IPS-20b (cell line): Measurements from ENCODE around the gene BRIP1.
"Not testable (repeated sequence)": the region's sequence is repeated elsewhere in the genome, so short reads cannot be mapped to it uniquely, and the experiment has no call there.

Experiments
- H3K27ac ChIP-seq: one replicate; pipeline ENCODE4 v1.5.1; 2013; ENCODE audit warnings: low read length
- H3K27me3 ChIP-seq: 2 replicates; pipeline ENCODE4 v1.6.1; 2013; ENCODE audit warnings: mild to moderate bottlenecking, low read length, inconsistent platforms; ENCODE audit not compliant: insufficient read depth
- H3K36me3 ChIP-seq: 2 replicates; pipeline ENCODE4 v1.6.1; 2013; ENCODE audit warnings: low read depth, mild to moderate bottlenecking, inconsistent platforms, low read length, moderate library complexity; ENCODE audit not compliant: insufficient read depth
- H3K4me1 ChIP-seq: 2 replicates; pipeline ENCODE4 v1.6.1; 2013; ENCODE audit warnings: mild to moderate bottlenecking, control low read depth, inconsistent platforms, low read length, moderate library complexity; ENCODE audit not compliant: insufficient read depth
- H3K4me3 ChIP-seq: 2 replicates; pipeline ENCODE4 v1.5.1; 2013; ENCODE audit warnings: mild to moderate bottlenecking, low read length, inconsistent platforms
- H3K9ac ChIP-seq: 2 replicates; pipeline ENCODE4 v1.6.1; 2013; ENCODE audit warnings: low read depth, mild to moderate bottlenecking, inconsistent platforms, low read length, moderate library complexity
- H3K9me3 ChIP-seq: 2 replicates; pipeline ENCODE4 v1.6.1; 2013; ENCODE audit warnings: mild to moderate bottlenecking, low read depth, low read length, inconsistent platforms; ENCODE audit not compliant: insufficient read depth

BRIP1 gene

GRCh38 chr17:61735807-61736206 lies 127.5 kb downstream of the BRIP1 start:
- Histone ChIP-seq H3K36me3 (peaks cover 31% of the 10 kb centered on the region), H3K9ac (no peak overlapping the region), H3K27ac (no peak overlapping the region), H3K4me3 (no peak overlapping the region), H3K9me3 (peaks cover 6% of the 10 kb centered on the region; the same call in 1 of the 2 replicates), H3K4me1 (no peaks in the 10 kb centered on the region), H3K27me3 (no peaks in the 10 kb centered on the region)

GRCh38 chr17:61734466-61734865 lies 128.9 kb downstream of the BRIP1 start:
- H3K36me3 ChIP-seq, result peaks cover 22% of the 10 kb centered on the region; the same call in 1 of the 2 replicates
- H3K4me1 ChIP-seq, result no peaks in the 10 kb centered on the region

GRCh38 chr17:61734012-61734411 lies 129.3 kb downstream of the BRIP1 start:
- Histone ChIP-seq H3K27me3 (no peaks in the 10 kb centered on the region), H3K36me3 (peaks cover 18% of the 10 kb centered on the region; the same call in 1 of the 2 replicates), H3K9me3 (peaks cover 6% of the 10 kb centered on the region; the same call in 1 of the 2 replicates)

More at GRCh38 chr17:61734466-61734865, 128.9 kb downstream of the BRIP1 start:
- Histone ChIP-seq H3K9me3 (peaks cover 6% of the 10 kb centered on the region; the same call in 1 of the 2 replicates), H3K27ac (no peak overlapping the region), H3K4me3 (no peak overlapping the region), H3K27me3 (no peaks in the 10 kb centered on the region), H3K9ac (no peak overlapping the region)

DNA sequence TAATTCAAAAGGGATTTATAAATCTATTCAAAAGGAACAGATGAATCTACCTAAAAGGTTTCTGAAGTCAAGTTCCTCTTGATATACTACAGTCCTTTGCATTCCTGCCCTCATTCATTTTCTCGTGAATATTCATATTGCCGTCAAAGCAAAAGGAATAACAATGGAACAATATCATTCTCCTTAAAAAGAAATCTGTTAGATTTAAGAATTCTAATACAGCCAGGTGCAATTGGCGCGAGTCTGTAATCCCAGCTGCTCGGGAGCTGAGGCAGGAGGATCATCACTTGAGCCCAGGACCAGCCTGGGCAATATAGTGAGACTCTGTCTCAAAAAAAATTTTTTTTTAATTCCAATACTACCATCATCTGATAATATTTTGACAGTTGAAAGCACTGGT lies 130.3 kb downstream of the BRIP1 start:
- no peaks in the 10 kb centered on the region for H3K4me1 ChIP-seq
- H3K27ac ChIP-seq, result no peak overlapping the region
- no peak overlapping the region for H3K4me3 ChIP-seq
- no peaks in the 10 kb centered on the region for H3K27me3 ChIP-seq
- H3K36me3 ChIP-seq, result peaks cover 10% of the 10 kb centered on the region; the same call in 1 of the 2 replicates
- no peak overlapping the region for H3K9ac ChIP-seq
- peaks cover 6% of the 10 kb centered on the region; the same call in 1 of the 2 replicates for H3K9me3 ChIP-seq

More at GRCh38 chr17:61734012-61734411, 129.3 kb downstream of the BRIP1 start:
- H3K4me1 ChIP-seq, result no peaks in the 10 kb centered on the region
- no peak overlapping the region for H3K27ac ChIP-seq
- H3K4me3 ChIP-seq, result no peak overlapping the region
- no peak overlapping the region for H3K9ac ChIP-seq

DNA sequence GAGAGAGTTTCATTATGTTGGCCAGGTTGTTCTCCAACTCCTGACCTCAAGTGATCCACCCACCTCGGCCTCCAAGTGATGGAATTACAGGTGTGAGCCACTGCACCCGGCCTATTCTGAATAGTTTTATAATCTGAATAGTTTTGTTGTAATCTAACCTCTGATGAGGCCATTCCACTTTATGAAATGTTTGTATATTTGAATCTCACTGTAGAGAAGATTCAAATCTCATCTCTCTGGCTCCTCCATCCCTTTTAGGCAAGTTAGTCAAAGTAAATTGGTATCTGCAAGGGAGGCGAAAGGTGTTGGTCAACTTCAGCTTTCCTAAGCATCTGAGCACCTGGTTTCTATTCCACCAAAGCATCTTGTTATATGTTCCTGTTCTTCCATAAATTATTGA lies 131.2 kb downstream of the BRIP1 start:
- peaks cover 1% of the 10 kb centered on the region; the same call in 1 of the 2 replicates for H3K36me3 ChIP-seq
- no peaks in the 10 kb centered on the region for H3K27me3 ChIP-seq
- peaks cover 3% of the 10 kb centered on the region; the same call in 1 of the 2 replicates for H3K9me3 ChIP-seq
- H3K9ac ChIP-seq, result no peak overlapping the region
- H3K4me1 ChIP-seq, result no peaks in the 10 kb centered on the region
- H3K27ac ChIP-seq, result no peak overlapping the region
- H3K4me3 ChIP-seq, result no peak overlapping the region

DNA sequence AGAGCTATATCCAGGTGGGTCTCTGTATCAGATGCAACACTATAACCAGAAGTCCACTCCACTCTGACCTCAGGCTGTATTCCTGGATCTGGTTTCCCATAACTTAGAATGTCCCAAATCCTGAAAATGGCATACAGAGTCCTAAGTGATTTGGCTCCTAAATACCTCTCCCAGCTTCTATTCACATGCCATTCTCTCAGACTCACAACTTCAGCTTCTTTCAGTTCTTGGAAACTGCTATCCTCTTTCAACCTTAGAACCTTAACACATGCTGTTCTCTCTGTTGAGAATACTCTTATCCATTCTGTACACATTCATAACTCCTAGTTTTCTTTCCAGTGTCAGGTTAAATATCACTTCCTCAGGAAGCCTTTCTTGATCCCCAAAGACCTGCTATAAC lies 132.0 kb downstream of the BRIP1 start:
- Histone ChIP-seq H3K4me3 (no peak overlapping the region), H3K4me1 (no peaks in the 10 kb centered on the region), H3K9me3 (no peaks in the 10 kb centered on the region), H3K9ac (no peak overlapping the region), H3K27ac (no peak overlapping the region), H3K27me3 (no peaks in the 10 kb centered on the region), H3K36me3 (no peaks in the 10 kb centered on the region)

- Histone ChIP-seq H3K27ac (no peak overlapping the region), H3K9ac (no peak overlapping the region), H3K4me1 (no peaks in the 10 kb centered on the region), H3K4me3 (no peak overlapping the region), H3K36me3 (no peaks in the 10 kb centered on the region), H3K27me3 (no peaks in the 10 kb centered on the region), H3K9me3 (no peaks in the 10 kb centered on the region)
Observed at GRCh38 chr17:61729690-61730268, 133.5 kb downstream of the BRIP1 start.

GRCh38 chr17:61728297-61728836 lies 135.0 kb downstream of the BRIP1 start:
- Histone ChIP-seq H3K4me1 (no peaks in the 10 kb centered on the region), H3K9me3 (no peaks in the 10 kb centered on the region), H3K4me3 (no peak overlapping the region), H3K36me3 (no peaks in the 10 kb centered on the region), H3K9ac (no peak overlapping the region), H3K27ac (no peak overlapping the region), H3K27me3 (no peaks in the 10 kb centered on the region)

- not testable (repeated sequence) for H3K9ac ChIP-seq, H3K9me3 ChIP-seq, H3K4me3 ChIP-seq, H3K4me1 ChIP-seq, H3K27ac ChIP-seq, H3K27me3 ChIP-seq, H3K36me3 ChIP-seq
Observed at GRCh38 chr17:61727798-61728197, 135.5 kb downstream of the BRIP1 start.

DNA sequence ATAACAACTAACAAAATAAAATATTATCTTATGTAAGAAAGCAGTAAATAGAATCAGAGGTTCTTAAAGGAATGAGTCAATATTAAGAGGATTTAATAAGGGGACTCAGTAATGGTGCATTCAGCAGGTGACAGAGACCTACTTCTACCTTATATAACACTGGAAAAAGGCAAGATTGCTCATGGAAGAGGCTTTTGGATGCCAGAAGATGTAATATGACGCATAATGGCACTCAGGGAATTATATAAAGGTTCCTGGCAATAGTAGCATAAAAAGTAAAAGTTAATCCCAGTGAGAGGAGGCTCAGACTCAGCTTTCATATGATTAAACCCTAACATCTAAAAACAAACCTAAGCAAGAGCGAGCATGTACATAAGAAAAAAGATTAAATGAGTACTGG lies 136.4 kb downstream of the BRIP1 start:
- no peaks in the 10 kb centered on the region for H3K4me1 ChIP-seq
- no peak overlapping the region for H3K27ac ChIP-seq
- no peak overlapping the region for H3K4me3 ChIP-seq
- H3K36me3 ChIP-seq, result no peaks in the 10 kb centered on the region
- H3K9me3 ChIP-seq, result no peaks in the 10 kb centered on the region
- no peaks in the 10 kb centered on the region for H3K27me3 ChIP-seq
- no peak overlapping the region for H3K9ac ChIP-seq

- Histone ChIP-seq H3K27me3 (no peaks in the 10 kb centered on the region), H3K4me1 (no peaks in the 10 kb centered on the region), H3K9me3 (no peaks in the 10 kb centered on the region), H3K9ac (no peak overlapping the region), H3K4me3 (no peak overlapping the region), H3K36me3 (no peaks in the 10 kb centered on the region), H3K27ac (no peak overlapping the region)
Observed at GRCh38 chr17:61724777-61725176, 138.6 kb downstream of the BRIP1 start.

DNA sequence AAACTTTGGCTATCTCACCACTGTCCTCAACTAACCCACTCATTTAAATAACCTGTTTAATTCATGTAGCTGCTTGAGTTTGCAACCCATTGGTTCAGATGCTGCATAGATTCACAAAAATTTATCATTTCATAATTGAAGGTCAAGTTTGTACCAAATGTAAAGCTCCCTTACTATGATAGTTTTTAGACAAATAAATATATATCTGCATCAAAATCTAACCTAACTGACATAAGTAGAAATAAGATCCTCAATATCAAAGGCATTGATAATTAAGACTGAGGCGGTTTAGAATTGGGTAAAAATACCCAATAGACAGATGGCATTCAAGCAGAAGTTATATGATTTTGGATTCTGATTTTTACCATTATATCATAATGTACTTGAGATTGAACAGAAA lies 139.4 kb downstream of the BRIP1 start:
- Histone ChIP-seq H3K9ac (no peak overlapping the region), H3K4me1 (no peaks in the 10 kb centered on the region), H3K27me3 (no peaks in the 10 kb centered on the region), H3K36me3 (no peaks in the 10 kb centered on the region), H3K9me3 (no peaks in the 10 kb centered on the region), H3K4me3 (no peak overlapping the region), H3K27ac (no peak overlapping the region)
